Sigmoid colon (tissue), 7 donors: ENCODE results near the gene C1QA. TPM values are rescaled to one million over a fixed set of nuclear protein-coding genes. Genes with fewer than 3 reads are reported as not detected.
A peak's percentile ranks its signal among the peaks of the same experiment; 100 is the strongest.
"Not testable (repeated sequence)": the region's sequence is repeated elsewhere in the genome, so short reads cannot be mapped to it uniquely, and the experiment has no call there.

Experiments
- DNase-seq: peaks from one replicate; pipeline ENCODE4 v3.0.0-alpha.2; 2019
- H3K27ac ChIP-seq, 4 donors: fragments of 200-600 bp; sonication (generic); one replicate each; pipeline ENCODE4 v1.5.1; 2016 to 2019; ENCODE audit warnings: mild to moderate bottlenecking in 1 of 4
- H3K27me3 ChIP-seq, 3 donors: fragments of 200-600 bp; sonication (generic); one replicate each; pipeline ENCODE4 v1.5.1; 2019; ENCODE audit warnings: mild to moderate bottlenecking in 1 of 3
- H3K36me3 ChIP-seq, 4 donors: fragments of 200-600 bp; sonication (generic); one replicate each; pipeline ENCODE4 v1.5.1; 2016 to 2019
- H3K4me1 ChIP-seq, 4 donors: fragments of 200-600 bp; sonication (generic); one replicate each; pipeline ENCODE4 v1.5.1; 2017 to 2019
- H3K4me3 ChIP-seq, 4 donors: fragments of 200-600 bp; sonication (generic); one replicate each; pipeline ENCODE4 v1.5.1; 2017 to 2019; ENCODE audit warnings: mild to moderate bottlenecking in 2 of 4, moderate library complexity in 1 of 4
- H3K9me3 ChIP-seq, 4 donors: fragments of 200-600 bp in 3 of 4; sonication (generic) in 3 of 4; one replicate each; pipeline versions ENCODE4 v1.5.1 to v1.6.1; 2013 to 2019
- CTCF ChIP-seq, 4 experiments: fragments of 450-650 bp in 3 of 4; fragments of 200-600 bp in 1 of 4; IDR thresholded peaks; one replicate each; pipeline ENCODE4 v1.5.1; 2016 to 2019; ENCODE audit warnings: antibody characterized with exemption in 4 of 4, mild to moderate bottlenecking in 3 of 4, moderate library complexity in 2 of 4
- EP300 ChIP-seq, 4 donors: sonication (generic); formaldehyde crosslinking; IDR thresholded peaks; one replicate each; pipeline ENCODE4 v1.6.1; 2017; ENCODE audit warnings: antibody characterized with exemption in 4 of 4
- POLR2A ChIP-seq, 2 donors: fragments of 450-650 bp; IDR thresholded peaks; one replicate each; pipeline ENCODE4 v1.6.1; 2016; ENCODE audit warnings: antibody characterized with exemption in 2 of 2, mild to moderate bottlenecking in 2 of 2, moderate library complexity in 2 of 2
- POLR2AphosphoS5 ChIP-seq, 4 donors: sonication (generic); formaldehyde crosslinking; IDR thresholded peaks; one replicate each; pipeline ENCODE4 v1.6.1; 2017; ENCODE audit warnings: antibody characterized with exemption in 4 of 4
- WGBS, 2 donors: extraction: QIAGEN DNeasy Blood & Tissue Kit; methylation state at CpG; one replicate each; pipeline ENCODE4 v1.1.7; 2013; 5-methylcytosine and 5-hydroxymethylcytosine counted together
- intact Hi-C: fragments of 100-400 bp; cut with DNase I; formaldehyde crosslinking; loops from one replicate; pipeline ENCODE4 v1.15.1; 2023
- polyA plus RNA-seq, 3 donors: library from polyadenylated mRNA; stranded (reverse); fragments of 200-250 nt; gene quantifications; one replicate each; pipeline ENCODE4 v1.2.3, GENCODE V29; 2013
- total RNA-seq, 4 donors: library from RNA; depleted of rRNA; stranded (reverse); fragments of >200 nt; gene quantifications; one replicate each; pipeline ENCODE4 v1.1.0, GENCODE V29; 2016
- donor health status: healthy with polysubstance abuse.
- donor health status: Bipolar disorder and iron deficiency.
- donor health status: healthy.

Gene C1QA
- total and polyA plus RNA-seq, 7 donors: 80.3 to 523 (median 226) TPM

- Histone ChIP-seq H3K27me3 (peaks cover 0 to 46% (median 3%) of the 10 kb centered on the region in 3 donors), H3K27ac (no peak overlapping the region), H3K9me3 (no peaks in the 10 kb centered on the region), H3K36me3 (no peaks in the 10 kb centered on the region), H3K4me3 (no peak overlapping the region), H3K4me1 (no peaks in the 10 kb centered on the region)
- intact Hi-C loops: no loop called here
- DNase-seq: no peak
- WGBS, 2 donors: 56 to 73% methylated on average over 12 of the region's 12 CpGs
- TF ChIP-seq EP300 (IDR thresholded peaks at IDR 0.05) (no peak), CTCF (IDR thresholded peaks at IDR 0.05) (no peak), POLR2AphosphoS5 (IDR thresholded peaks at IDR 0.05) (no peak), POLR2A (IDR thresholded peaks at IDR 0.05) (no peak)
Observed at GRCh38 chr1:22670352-22670975, 34.0 kb downstream of the C1QA start.

DNA sequence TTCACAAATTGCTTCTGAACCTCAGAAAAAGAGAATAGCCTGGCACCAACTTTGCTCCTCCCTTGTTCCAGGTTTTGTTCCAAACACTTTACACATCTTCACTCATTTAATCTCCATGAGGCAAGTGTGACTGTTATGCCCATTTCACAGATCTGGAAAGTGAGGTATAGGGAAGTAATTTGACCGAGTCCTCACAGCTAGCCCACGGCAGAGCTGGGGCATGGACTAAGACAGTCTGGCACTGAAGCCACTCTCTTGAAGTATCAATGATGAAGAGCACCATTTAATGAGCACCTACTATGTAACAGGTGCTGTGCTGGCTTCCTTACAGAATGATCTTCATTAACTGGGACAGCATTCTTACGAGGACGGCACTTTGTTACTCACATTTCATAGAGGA, 35.6 kb downstream of the C1QA start:
- DNase-seq: no peak
- WGBS, 2 donors: 90 to 93% methylated on average over 4 of the region's 4 CpGs
- H3K27ac ChIP-seq: no peak overlapping the region
- no peaks in the 10 kb centered on the region for H3K36me3 ChIP-seq
- H3K4me3 ChIP-seq: no peak overlapping the region
- no peaks in the 10 kb centered on the region for H3K9me3 ChIP-seq
- intact Hi-C loops: no loop called here
- peaks cover 2 to 54% (median 3%) of the 10 kb centered on the region in 3 donors for H3K27me3 ChIP-seq
- no peak for TF ChIP-seq POLR2AphosphoS5 (IDR thresholded peaks at IDR 0.05)
- TF ChIP-seq CTCF (IDR thresholded peaks at IDR 0.05): no peak
- TF ChIP-seq POLR2A (IDR thresholded peaks at IDR 0.05): no peak
- TF ChIP-seq EP300 (IDR thresholded peaks at IDR 0.05): no peak
- H3K4me1 ChIP-seq: no peaks in the 10 kb centered on the region

DNA sequence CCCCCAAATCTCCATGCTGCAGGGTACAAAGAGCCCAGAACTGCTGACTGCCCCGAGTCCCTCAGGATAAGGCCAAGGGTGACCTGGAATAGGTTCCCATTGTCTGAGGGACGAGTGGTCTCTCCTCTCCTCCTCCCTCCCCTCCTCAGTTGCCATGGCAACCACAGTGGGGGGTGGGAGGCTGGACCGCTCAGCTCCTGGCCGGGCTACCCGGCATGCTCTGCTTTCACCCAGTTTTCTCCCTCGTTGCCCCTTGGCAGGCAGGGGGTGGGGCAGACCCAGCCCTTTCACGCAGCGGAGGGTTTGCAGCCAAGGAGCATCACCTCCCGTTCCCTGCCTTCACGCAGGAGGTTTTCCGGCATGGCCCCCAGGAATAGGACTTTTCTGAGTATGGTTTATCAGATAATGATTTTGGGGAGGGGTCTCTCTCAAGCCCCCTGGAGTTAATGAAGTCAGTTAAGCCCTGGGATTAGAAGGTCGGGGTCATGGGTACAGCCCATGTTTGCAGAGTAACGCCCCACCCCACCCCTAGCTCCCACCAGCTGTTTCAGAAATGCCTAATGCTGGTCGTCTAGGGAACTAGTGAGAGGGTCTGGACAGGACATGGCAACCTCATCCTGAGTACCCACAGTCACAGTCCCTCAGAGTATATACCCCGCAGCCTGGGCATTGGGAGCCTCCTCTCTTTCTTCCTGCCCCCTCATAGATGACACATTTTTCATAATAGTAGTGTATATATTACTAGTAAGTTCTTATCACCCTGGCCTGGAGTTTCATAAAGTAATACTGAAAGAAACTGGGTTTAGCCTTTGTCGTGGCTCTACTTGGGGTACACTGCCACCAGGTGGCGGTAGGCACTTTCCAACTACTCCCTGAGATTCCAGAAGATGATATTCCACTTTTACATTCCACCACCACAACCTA, 37.3 kb downstream of the C1QA start:
- DNase-seq: no peak
- intact Hi-C loops: no loop called here

DNA sequence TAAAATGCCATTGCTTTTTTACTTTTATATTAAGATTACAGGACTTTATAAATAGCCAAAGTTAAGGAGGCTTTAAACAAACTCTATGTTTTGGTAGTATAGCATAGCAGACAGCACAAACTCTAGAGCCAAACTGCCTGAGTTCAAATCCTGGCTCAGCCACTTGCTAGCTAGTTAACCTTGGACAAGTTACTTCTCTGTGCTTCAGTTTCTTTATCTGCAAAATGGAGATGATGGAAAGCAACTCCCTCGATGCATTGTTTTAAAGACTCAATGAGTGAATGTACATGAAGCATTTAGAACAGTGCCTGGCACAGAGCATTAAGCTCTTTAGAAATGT, 38.0 kb downstream of the C1QA start:
- H3K27ac ChIP-seq: no peak overlapping the region
- peaks cover 3 to 65% (median 10%) of the 10 kb centered on the region in 3 donors for H3K27me3 ChIP-seq
- no peak for DNase-seq
- intact Hi-C loops: no loop called here
- no peaks in the 10 kb centered on the region for H3K9me3 ChIP-seq
- H3K4me1 ChIP-seq: no peaks in the 10 kb centered on the region
- H3K4me3 ChIP-seq: no peak overlapping the region
- H3K36me3 ChIP-seq: no peaks in the 10 kb centered on the region
- 10 to 48% methylated on average over 1 of the region's 1 CpG for WGBS, 2 donors
- TF ChIP-seq EP300 (IDR thresholded peaks at IDR 0.05) (no peak), POLR2AphosphoS5 (IDR thresholded peaks at IDR 0.05) (no peak), POLR2A (IDR thresholded peaks at IDR 0.05) (no peak), CTCF (IDR thresholded peaks at IDR 0.05) (no peak)

More for the DNA sequence above, 37.3 kb downstream of the C1QA start:
- Histone ChIP-seq H3K36me3 (no peaks in the 10 kb centered on the region), H3K27ac (no peak overlapping the region), H3K4me3 (no peak overlapping the region), H3K9me3 (no peaks in the 10 kb centered on the region), H3K4me1 (no peaks in the 10 kb centered on the region), H3K27me3 (peaks cover 3 to 65% (median 10%) of the 10 kb centered on the region in 3 donors)
- TF ChIP-seq EP300 (IDR thresholded peaks at IDR 0.05) (no peak), CTCF (IDR thresholded peaks at IDR 0.05) (peak in 3 of 4 experiments; percentile 24 to 42 (median 28))
- WGBS, 2 donors: 22 to 36% methylated on average over 17 of the region's 17 CpGs

- DNase-seq, intact Hi-C loops, H3K36me3 ChIP-seq, H3K4me3 ChIP-seq, H3K4me1 ChIP-seq, H3K9me3 ChIP-seq, H3K27ac ChIP-seq: not testable (repeated sequence)
- 65 to 82% methylated on average over 15 of the region's 15 CpGs for WGBS, 2 donors
- peaks cover 3 to 49% (median 10%) of the 10 kb centered on the region in 3 donors for H3K27me3 ChIP-seq
Observed at GRCh38 chr1:22676151-22676550, 39.7 kb downstream of the C1QA start.
